Esophagus squamous epithelium (tissue), 5 donors: ENCODE results near the gene GATA5. TPM values are rescaled to one million over a fixed set of nuclear protein-coding genes. Genes with fewer than 3 reads are reported as not detected.

Source experiments
- DNase-seq: peaks from one replicate; lab custom pipeline; 2025; lab: John Stamatoyannopoulos, UW
- H3K27ac ChIP-seq, 4 donors: fragments of 200-600 bp; sonication (generic); one replicate each; pipeline ENCODE4 v1.5.1; 2016 to 2019; ENCODE audit warnings: mild to moderate bottlenecking in 1 of 4
- H3K27me3 ChIP-seq, 4 donors: fragments of 200-600 bp; sonication (generic); 1 replicate in 3 of 4; 2 replicates in 1 of 4; pipeline versions ENCODE4 v1.5.1 to v1.6.0; 2017 to 2021; ENCODE audit warnings: antibody characterized with exemption in 1 of 4
- H3K36me3 ChIP-seq, 3 donors: fragments of 200-600 bp; sonication (generic); one replicate each; pipeline ENCODE4 v1.5.1; 2016 to 2019
- H3K4me1 ChIP-seq, 3 donors: fragments of 200-600 bp; sonication (generic); one replicate each; pipeline ENCODE4 v1.5.1; 2017 to 2019
- H3K4me3 ChIP-seq, 4 donors: fragments of 200-600 bp; sonication (generic); 1 replicate in 3 of 4; 2 replicates in 1 of 4; pipeline ENCODE4 v1.5.1; 2016 to 2019; ENCODE audit warnings: mild to moderate bottlenecking in 2 of 4, moderate library complexity in 1 of 4
- H3K9me3 ChIP-seq, 3 donors: fragments of 200-600 bp; sonication (generic); one replicate each; pipeline ENCODE4 v1.5.1; 2016 to 2019
- POLR2A ChIP-seq, 4 donors: fragments of 450-650 bp; IDR thresholded peaks; one replicate each; pipeline ENCODE4 v1.6.1; 2017; ENCODE audit warnings: antibody characterized with exemption in 4 of 4, mild to moderate bottlenecking in 4 of 4, moderate library complexity in 3 of 4
- WGBS, 2 donors: methylation state at CpG; one replicate each; pipeline ENCODE4 v1.1.5; 2018; 5-methylcytosine and 5-hydroxymethylcytosine counted together
- intact Hi-C: fragments of 100-400 bp; cut with DNase I; formaldehyde crosslinking; loops from one replicate; pipeline ENCODE4 v1.15.0; 2022
- total RNA-seq, 4 donors: library from RNA; depleted of rRNA; stranded (reverse); fragments of >200 nt; gene quantifications; one replicate each; pipeline ENCODE4 v1.1.0, GENCODE V29; 2016
- TF ChIP-seq, protein P1 (sequence below), 6 experiments: fragments of 450-650 bp in 4 of 6; fragments of 200-600 bp in 2 of 6; sonication (generic) in 2 of 6; IDR thresholded peaks; one replicate each; pipeline ENCODE4 v1.5.1; 2016 to 2019; ENCODE audit warnings: antibody characterized with exemption in 6 of 6, mild to moderate bottlenecking in 4 of 6, moderate library complexity in 4 of 6
- donor health status: DM: yes; HTN: yes; CAD: no.

The GATA5 gene
- total RNA-seq, 4 donors from 2014 or later, result 0.19 to 0.85 TPM; not detected in 2

DNA sequence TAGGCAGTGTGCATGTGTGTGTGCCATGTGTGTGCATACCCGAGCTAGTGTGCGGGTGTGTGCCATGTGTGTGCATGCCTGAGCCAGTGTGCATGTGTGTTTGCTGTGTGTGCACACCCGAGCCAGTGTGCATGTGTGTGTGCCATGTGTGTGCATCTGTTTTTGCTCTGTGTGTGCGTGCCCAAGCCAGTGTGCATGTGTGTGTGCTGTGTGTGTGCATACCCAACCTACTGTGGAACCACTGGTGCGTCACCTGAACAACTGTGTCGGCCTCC lies 54.1 kb downstream of the GATA5 start:
- DNase-seq, result no peak
- H3K4me3 ChIP-seq, result no peak overlapping the region
- H3K4me1 ChIP-seq, result peaks cover 0 to 21% (median 0%) of the 10 kb centered on the region in 3 donors
- intact Hi-C loops, result no loop called here
- H3K27me3 ChIP-seq, result peaks cover 0 to 47% (median 0%) of the 10 kb centered on the region in 4 donors
- no peak overlapping the region for H3K27ac ChIP-seq
- TF ChIP-seq POLR2A (IDR thresholded peaks at IDR 0.05), result no peak
- TF ChIP-seq, protein P1, sequence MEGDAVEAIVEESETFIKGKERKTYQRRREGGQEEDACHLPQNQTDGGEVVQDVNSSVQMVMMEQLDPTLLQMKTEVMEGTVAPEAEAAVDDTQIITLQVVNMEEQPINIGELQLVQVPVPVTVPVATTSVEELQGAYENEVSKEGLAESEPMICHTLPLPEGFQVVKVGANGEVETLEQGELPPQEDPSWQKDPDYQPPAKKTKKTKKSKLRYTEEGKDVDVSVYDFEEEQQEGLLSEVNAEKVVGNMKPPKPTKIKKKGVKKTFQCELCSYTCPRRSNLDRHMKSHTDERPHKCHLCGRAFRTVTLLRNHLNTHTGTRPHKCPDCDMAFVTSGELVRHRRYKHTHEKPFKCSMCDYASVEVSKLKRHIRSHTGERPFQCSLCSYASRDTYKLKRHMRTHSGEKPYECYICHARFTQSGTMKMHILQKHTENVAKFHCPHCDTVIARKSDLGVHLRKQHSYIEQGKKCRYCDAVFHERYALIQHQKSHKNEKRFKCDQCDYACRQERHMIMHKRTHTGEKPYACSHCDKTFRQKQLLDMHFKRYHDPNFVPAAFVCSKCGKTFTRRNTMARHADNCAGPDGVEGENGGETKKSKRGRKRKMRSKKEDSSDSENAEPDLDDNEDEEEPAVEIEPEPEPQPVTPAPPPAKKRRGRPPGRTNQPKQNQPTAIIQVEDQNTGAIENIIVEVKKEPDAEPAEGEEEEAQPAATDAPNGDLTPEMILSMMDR (IDR thresholded peaks at IDR 0.05), result no peak
- WGBS, 2 donors, result 83 to 92% methylated on average over 2 to 6 of the region's 6 CpGs
- no peaks in the 10 kb centered on the region for H3K36me3 ChIP-seq
- H3K9me3 ChIP-seq, result no peaks in the 10 kb centered on the region

DNA sequence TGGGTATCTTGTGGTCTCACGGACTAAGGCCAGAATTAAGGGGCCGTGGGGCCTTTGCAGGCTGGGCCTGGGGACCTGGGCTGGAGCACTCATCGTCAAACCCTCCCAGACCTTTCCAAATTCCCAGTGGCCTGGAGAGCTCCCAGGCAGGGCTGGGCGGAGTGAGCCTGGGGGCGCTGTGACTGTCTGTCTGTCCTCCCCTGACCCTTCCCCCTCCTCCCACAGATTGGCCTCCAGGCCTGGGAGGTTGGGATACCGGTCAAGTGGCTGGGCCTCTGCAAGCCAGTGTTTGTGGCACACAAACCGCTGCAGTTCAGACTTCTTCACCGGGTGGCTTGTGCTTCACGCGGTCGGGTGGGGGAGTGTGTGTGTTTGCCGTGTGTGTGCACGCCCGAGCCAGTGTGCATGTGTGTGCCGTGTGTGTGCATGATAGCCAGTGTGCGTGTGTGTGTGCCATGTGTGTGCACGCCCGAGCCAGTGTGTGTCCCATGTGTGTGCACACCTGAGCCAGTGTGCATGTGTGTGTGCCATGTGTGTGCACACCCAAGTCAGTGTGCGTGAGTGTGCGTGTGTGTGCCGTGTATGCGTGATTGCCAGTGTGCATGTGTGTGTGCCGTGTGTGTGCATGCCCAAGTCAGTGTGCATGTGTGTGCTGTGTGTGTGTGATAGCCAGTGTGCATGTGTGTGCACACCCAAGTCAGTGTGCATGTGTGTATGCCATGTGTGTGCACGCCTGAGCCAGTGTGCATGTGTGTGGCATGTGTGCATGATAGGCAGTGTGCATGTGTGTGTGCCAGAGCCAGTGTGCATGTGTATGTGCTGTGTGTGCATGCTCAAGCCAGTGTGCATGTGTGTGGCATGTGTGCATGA lies 54.7 kb downstream of the GATA5 start:
- WGBS, 2 donors, result 87% methylated on average over 18 of the region's 24 CpGs; no CpG with 5 or more reads in 1 of the 2 donors
- TF ChIP-seq POLR2A (IDR thresholded peaks at IDR 0.05), result no peak
- TF ChIP-seq, protein P1 (IDR thresholded peaks at IDR 0.05), result no peak
- no peaks in the 10 kb centered on the region for H3K9me3 ChIP-seq
- no peak overlapping the region for H3K4me3 ChIP-seq
- no peak overlapping the region for H3K27ac ChIP-seq
- intact Hi-C loops, result no loop called here
- DNase-seq, result no peak
- peaks cover 0 to 15% (median 0%) of the 10 kb centered on the region in 3 donors for H3K4me1 ChIP-seq
- no peaks in the 10 kb centered on the region for H3K36me3 ChIP-seq
- H3K27me3 ChIP-seq, result peaks cover 0 to 53% (median 0%) of the 10 kb centered on the region in 4 donors

DNA sequence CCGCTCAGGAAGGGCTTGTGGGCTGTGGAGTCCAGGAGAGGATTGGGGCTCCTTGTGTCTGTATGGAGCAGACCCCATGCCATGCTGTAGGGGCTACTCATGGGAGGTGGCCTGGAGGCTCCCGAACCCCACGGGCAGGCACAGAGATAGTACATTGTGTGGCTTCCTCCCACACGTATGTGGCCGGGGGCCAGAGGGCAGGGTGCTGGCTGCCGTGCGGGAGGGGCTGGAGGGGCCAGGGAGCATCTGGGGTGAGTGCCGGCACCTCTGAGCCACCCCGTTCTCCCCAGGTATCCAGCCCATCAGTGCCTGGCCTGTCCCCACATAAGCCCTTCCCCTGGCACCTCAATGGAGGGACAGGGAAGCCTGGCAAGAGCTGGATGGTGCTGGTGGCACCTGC lies 56.0 kb downstream of the GATA5 start:
- TF ChIP-seq POLR2A (IDR thresholded peaks at IDR 0.05), result no peak
- TF ChIP-seq, protein P1 (IDR thresholded peaks at IDR 0.05), result no peak
- DNase-seq, result no peak
- intact Hi-C loops, result no loop called here

DNA sequence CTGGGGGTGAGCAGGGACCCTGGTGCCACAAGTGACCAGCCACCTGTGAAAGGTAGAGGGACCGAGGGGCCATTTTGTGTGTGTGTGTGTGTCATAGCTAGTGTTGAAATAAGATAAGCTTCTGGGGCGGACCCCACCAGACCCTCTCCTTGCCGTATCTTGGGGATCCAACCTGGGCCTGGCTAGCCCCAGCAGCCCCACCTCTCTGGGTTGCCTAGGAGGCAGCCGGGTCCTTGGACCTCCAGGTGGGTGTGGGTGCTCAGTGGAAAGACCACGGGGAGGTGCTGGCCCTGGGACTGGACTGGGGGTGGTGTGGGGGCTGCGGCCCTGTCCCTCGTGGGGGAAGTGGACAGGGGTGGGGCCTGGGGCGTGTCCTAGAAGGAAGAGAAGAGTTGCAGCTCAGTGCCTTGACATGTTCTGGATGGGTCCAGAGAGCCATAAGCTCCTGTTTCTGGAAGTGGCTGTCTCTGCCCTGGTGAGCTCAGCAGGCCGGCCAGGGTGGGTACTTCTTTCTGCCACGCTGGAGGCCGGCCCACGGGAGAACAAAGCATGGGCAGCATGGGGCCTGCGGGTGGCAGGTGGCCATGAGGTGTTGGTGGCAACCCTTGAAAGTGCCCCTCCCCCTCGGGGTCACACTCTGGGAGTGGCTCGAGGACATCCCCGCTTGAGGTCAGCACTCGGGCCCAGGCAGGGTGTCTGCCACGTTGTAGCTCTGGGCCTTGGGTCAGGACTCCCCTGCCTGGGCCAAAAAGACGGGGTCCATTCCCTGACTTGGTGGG lies 56.9 kb downstream of the GATA5 start:
- TF ChIP-seq, protein P1 (IDR thresholded peaks at IDR 0.05), result no peak
- no peak for TF ChIP-seq POLR2A (IDR thresholded peaks at IDR 0.05)
- H3K4me1 ChIP-seq, result peaks cover 0 to 3% (median 0%) of the 10 kb centered on the region in 3 donors
- no peaks in the 10 kb centered on the region for H3K36me3 ChIP-seq
- 83 to 87% methylated on average over 4 to 7 of the region's 19 CpGs for whole genome bisulfite sequencing, 2 donors
- peaks cover 0 to 37% (median 0%) of the 10 kb centered on the region in 4 donors for H3K27me3 ChIP-seq
- H3K9me3 ChIP-seq, result no peaks in the 10 kb centered on the region
- DNase-seq, result no peak
- intact Hi-C loops, result no loop called here
- H3K4me3 ChIP-seq, result no peak overlapping the region
- no peak overlapping the region for H3K27ac ChIP-seq

More for the DNA sequence above, 56.0 kb downstream of the GATA5 start:
- no peak overlapping the region for H3K27ac ChIP-seq
- H3K36me3 ChIP-seq, result no peaks in the 10 kb centered on the region
- H3K4me1 ChIP-seq, result peaks cover 0 to 12% (median 0%) of the 10 kb centered on the region in 3 donors
- H3K9me3 ChIP-seq, result no peaks in the 10 kb centered on the region
- H3K4me3 ChIP-seq, result no peak overlapping the region
- H3K27me3 ChIP-seq, result peaks cover 0 to 46% (median 0%) of the 10 kb centered on the region in 4 donors
- WGBS, 2 donors, result no CpG with 5 or more reads among the region's 9 CpGs
